WTC11 (cell line): ENCODE results near the gene SPAG5.

ENCODE experiments used
- AFF4 ChIP-seq: sonication (generic); formaldehyde crosslinking; IDR thresholded peaks from 2 replicates; pipeline ENCODE4 v1.8.1; 2023; ENCODE audit warnings: mild to moderate bottlenecking, missing genetic modification reagents, borderline replicate concordance
- CREM ChIP-seq: sonication (generic); formaldehyde crosslinking; IDR thresholded peaks from 2 replicates; pipeline ENCODE4 v1.8.1; 2022; ENCODE audit warnings: mild to moderate bottlenecking, missing genetic modification reagents, moderate library complexity
- CTCF ChIP-seq: fragments of 200-600 bp; IDR thresholded peaks from 2 replicates; pipeline ENCODE4 v1.8.0; 2022; ENCODE audit warnings: antibody characterized with exemption
- ELF4 ChIP-seq: sonication (generic); formaldehyde crosslinking; IDR thresholded peaks from 2 replicates; pipeline ENCODE4 v1.8.1; 2022; ENCODE audit warnings: low read depth, mild to moderate bottlenecking, moderate library complexity, missing genetic modification reagents
- FOXJ3 ChIP-seq: sonication (generic); formaldehyde crosslinking; IDR thresholded peaks from 2 replicates; pipeline ENCODE4 v1.9.0; 2021; ENCODE audit warnings: missing genetic modification reagents, mild to moderate bottlenecking, borderline replicate concordance
- FOXP4 ChIP-seq: sonication (generic); formaldehyde crosslinking; IDR thresholded peaks from 2 replicates; pipeline ENCODE4 v1.8.0; 2022; ENCODE audit warnings: mild to moderate bottlenecking, missing genetic modification reagents
- HMGXB4 ChIP-seq: sonication (generic); formaldehyde crosslinking; IDR thresholded peaks from 2 replicates; pipeline ENCODE4 v1.8.1; 2023; ENCODE audit warnings: mild to moderate bottlenecking, moderate library complexity, missing genetic modification reagents
- MAX ChIP-seq: sonication (generic); formaldehyde crosslinking; IDR thresholded peaks from 2 replicates; pipeline ENCODE4 v1.8.0; 2022; ENCODE audit warnings: mild to moderate bottlenecking, missing genetic modification reagents
- NFYB ChIP-seq: sonication (generic); formaldehyde crosslinking; conservative IDR thresholded peaks from 2 replicates; pipeline ENCODE4 v1.8.0; 2022; ENCODE audit warnings: low read depth, missing genetic modification reagents

GRCh38 chr17:28623696-28624095 lies 24.9 kb upstream of the SPAG5 start:
- no peak for TF ChIP-seq CTCF
- TF ChIP-seq HMGXB4 (CRISPR knock-in tag), result no peak
- TF ChIP-seq FOXP4 (CRISPR knock-in tag), result no peak
- no peak for TF ChIP-seq FOXJ3 (CRISPR knock-in tag)
- TF ChIP-seq NFYB (CRISPR knock-in tag), result no peak
- no peak for TF ChIP-seq ELF4 (CRISPR knock-in tag)
- TF ChIP-seq CREM (CRISPR knock-in tag), result no peak
- TF ChIP-seq AFF4 (CRISPR knock-in tag), result no peak
- TF ChIP-seq MAX (CRISPR knock-in tag), result no peak
